GM11168 (cell line): ENCODE measurements around the gene BLM.
"Not testable (repeated sequence)": the region's sequence is repeated elsewhere in the genome, so short reads cannot be mapped to it uniquely, and the experiment has no call there.

Source experiments
- in situ Hi-C: fragments of 300-500 bp; cut with MboI; formaldehyde crosslinking; loops from one replicate; pipeline ENCODE4 v1.12.0; 2022; ENCODE audit warnings: low sequenced_read_pairs; ENCODE audit not compliant: unreplicated experiment

The BLM gene

DNA sequence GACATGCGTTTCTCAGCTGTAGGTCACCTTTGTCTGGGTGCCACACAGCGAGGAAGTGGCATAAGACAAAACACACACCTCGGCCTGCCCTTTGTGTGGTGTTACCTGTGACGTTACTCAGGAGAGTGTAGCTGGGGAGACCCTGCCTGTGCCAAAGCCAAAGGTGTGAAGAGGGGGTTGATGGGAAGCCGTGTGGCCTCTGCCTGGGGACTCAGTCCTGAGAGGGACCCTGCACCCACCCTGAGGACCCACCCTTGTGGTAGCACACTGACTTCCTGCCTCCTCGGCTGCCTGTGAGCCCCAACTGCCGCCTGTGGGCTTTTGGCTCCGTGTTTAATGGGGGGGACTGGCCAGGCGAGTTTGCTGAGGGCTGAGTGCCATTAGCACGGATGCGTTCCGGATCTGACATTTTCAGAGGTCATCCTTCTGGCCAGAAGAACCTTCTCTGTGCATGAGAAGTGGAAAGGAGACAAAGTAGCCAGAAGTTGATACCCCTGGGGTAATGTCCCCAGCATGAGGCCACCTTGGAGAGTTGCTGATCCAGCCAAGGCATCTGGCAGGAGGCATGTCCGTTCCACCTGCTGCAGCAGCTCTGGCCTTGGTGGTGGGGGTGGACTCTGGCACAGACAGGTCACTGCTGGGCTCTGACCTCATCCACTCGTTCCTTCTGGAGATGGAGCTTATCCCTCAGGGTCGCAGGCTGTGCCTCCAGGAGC lies 99.4 kb downstream of the BLM start:
- in situ Hi-C loops: no loop called here

DNA sequence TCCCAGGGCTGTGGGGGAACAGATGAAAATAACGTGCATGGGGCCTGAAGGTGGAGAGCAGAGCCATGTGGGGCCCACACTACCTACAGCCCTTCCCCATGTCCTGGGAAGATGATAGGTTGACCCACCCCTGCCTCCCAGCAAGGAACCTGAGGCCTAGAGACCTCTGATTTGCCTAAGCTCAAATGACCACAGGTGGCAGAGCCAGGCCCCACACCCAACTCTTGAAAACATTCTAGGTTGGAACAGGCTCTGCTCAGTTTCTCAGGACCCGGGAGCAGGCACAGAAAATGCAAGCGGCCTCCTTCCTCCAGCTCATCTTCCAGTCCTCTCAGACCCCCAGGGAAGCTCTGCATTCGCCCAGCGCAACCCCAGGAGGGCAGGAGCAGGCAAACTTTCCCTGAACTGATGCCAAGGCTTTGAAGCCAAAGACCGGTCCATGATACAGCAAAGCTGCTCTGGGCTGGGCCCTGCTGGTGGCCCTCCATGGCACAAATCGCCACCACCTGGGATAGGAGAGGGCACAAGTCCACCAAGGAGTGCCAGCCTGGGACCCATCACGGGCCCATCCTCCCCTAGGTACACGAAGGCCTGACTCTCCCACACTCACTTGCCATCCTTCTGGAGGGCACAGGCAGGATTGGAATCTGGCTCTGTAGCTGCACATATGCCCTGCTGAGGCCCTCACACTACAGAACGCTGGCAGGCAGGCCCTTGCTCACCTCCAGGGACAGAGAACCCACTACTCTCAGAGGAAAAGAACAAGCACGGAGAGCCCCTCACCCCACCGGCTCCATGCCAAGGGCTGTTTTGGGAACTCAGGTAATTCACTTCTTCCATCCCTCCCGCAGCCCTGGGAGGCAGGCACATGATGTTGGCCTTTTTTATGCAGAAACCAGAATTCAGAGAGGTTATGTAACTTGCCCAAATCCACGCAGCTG lies 100.2 kb downstream of the BLM start:
- in situ Hi-C loops: no loop called here

DNA sequence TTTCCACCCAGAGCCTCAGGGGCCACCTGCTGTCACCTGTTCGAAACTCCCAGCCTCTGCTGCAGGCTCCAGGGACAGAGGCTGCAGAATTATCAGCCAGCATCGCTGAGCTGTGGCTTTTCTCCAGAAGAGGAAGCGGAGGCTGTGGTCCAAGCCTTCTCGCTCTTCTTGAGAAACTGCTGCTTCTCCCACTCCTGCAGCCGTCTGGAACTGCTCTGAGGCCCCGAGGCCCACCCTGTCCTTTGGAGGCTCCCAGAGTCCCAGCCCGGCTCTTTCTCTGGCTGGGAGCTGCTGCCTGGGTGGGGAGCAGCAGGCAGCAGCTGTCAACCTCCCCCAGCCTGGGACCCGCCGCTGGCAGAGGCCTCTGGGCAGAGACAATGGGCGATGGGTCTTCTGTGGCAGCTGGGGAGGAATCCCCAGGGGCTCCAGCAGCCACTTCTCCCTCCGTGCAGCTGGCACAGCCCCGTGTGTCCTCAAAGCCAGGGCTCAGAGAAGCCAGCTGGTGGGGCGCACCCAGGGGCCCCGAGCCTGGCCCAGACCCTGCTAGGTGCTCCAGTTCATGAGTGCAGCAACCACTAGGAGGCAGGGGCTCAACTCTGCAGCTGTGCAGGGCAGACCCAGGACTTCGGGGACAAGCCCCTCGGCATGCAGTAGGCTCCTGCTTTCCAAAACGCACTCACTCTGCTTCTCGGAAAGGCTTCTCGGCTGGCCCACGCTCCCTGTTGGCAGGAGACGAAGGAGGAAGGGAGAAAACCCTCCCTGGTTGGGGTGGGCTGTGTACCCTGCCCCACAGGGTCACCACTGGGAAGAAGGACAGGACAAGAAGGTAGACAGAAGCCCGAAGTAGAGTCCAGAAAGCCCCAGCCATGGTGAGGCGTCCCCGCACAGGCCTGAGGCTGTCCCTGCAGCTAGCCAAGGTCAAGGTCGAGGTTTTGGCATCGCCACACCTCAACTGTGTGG lies 101.4 kb downstream of the BLM start:
- in situ Hi-C loops: no loop called here

DNA sequence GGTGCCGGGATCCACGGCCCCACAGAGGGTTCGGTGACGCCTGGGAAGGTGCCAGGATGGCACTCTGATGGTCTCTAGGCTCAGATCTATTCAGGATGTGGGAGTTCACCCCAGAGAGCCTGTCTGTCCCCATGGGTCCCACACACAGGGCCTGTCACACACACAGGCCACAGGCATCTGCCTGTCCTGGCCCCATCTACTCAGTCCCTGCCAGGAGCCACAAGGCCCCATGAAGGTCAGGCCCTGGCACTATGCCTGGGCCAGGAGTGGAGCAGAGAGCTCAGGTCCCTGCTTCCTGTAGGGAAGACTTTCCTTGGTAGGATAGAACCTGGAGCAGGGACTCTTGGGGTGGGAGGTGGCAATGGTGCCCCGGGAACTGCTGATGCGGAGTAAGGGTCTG lies 102.2 kb downstream of the BLM start:
- in situ Hi-C loops: no loop called here

DNA sequence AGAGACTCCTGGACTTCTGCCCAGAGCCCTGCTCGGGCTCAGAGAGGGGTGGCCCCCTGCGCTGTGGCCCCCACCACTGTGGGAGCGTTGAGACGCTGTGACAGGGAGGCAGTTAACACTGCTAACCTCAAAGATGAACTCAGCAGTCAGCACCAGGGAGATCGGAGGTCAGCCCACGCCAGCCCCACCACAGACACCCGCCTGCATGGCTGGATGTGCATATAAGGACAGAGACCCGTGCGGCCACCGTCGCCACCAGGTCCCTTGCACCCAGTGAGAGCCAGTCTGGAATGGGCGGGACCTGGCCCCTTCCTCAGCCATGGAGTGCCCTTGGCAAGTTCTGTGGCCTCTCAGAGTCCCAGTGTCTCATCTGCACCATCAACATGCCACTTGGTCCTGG lies 102.7 kb downstream of the BLM start:
- in situ Hi-C loops: no loop called here

DNA sequence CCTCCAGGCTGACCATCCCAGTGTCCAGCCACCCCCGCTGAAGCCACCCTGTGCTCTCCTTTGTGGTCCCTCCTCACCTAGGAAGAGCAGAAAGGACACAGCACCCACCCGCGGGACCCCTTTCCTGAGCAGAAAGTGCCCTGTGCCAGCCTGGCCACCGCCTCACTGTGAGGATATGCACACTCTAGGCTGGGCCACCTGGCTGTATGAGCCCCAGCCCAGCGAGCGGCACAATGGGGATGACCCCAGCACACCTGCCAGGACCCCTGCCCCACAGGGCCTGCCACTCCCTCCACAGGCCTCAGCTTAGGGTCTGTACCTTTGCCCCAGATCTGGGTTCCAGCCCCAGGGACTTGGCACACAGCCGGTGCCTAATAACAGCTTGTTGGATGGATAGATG lies 103.3 kb downstream of the BLM start:
- in situ Hi-C loops: no loop called here

DNA sequence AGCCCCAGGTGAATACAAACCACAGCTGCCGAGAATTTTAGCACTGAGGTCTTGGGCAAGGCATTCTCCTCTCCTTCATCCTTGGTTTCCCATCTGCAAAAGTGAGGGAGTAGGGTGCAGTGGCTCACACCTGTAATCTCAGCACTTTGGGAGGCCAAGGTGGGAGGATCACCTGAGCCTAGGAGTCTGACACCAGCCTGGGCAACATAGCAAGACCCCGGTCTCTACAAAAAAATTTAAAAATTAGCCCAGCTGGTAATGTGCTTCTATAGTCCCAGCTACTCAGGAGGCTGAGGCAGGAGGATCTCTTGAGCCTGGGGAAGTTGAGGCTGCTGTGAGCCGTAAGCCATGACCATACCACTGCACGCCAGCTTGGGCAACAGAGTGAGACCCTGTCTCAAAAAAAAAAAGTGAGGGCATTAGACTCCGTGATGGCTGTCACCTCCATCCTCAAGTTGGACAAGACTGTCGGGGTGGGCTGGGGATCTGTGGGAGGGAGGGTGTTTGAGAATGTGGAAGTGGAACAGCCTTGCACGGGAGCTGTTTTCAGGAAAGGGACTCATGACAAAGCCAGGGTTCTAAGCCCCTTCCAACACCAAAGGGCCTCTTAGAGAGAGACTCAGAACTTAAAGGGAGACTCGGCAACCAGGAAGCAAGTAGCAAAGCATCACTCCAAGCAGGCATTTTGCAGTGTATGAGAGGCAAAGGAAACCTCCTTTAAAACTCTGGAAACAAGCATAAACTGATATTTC lies 105.2 kb downstream of the BLM start:
- in situ Hi-C loops: no loop called here

DNA sequence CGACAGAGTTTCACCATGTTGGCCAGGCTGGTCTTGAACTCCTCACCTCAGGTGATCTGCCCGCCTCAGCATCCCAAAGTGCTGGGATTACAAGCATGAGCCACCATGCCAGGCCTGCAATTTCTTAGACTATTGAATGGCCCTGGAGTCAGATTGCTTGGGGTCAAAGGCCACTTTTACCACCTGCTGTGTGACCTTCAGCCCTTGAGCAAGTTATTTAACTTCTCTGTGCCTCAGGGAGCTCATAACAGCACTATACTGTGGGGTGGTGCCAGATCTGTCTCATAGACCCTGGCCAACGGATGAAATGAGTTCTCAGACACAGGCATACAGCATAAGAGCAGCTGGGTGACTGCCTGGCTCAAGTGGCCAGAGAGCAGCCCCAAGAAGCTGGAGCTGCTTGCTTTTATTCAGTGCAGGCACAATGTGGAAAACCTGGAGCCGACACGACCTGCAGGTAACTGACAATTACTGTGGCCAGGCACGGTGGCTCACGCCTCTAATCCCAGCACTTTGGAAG lies 106.4 kb downstream of the BLM start:
- in situ Hi-C loops: no loop called here

DNA sequence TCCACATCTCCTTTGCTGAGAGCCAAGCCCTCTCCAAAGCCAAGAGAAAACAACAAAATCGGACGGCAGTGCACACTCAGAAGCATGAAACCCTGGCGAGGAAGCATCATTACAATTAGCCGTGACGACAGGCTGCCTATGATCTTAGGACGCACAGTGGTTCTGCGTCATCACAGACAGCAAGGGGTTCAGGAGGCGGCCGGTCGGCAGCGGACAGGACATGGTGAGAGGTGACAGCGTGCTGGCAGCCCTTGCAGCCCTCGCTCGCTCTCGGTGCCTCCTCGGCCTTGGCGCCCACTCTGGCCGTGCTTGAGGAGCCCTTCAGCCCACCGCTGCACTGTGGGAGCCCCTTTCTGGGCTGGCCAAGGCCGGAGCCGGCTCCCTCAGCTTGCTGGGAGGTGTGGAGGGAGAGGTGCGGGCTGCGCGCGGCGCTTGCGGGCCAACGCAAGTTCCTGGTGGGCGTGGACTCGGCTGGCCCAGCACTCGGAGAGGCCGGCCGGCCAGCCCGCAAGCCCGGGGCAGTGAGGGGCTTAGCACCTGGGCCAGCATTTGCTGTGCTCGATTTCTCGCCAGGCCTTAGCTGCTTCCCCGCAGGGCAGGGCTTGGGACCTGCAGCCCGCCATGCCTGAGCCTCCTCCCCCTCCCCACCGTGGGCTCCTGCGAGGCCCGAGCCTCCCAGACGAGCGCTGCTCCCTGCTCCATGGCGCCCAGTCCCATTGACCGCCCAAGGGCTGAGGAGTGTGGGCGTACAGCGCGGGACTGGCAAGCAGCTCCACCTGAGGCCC lies 108.2 kb downstream of the BLM start:
- in situ Hi-C loops: not testable (repeated sequence)

DNA sequence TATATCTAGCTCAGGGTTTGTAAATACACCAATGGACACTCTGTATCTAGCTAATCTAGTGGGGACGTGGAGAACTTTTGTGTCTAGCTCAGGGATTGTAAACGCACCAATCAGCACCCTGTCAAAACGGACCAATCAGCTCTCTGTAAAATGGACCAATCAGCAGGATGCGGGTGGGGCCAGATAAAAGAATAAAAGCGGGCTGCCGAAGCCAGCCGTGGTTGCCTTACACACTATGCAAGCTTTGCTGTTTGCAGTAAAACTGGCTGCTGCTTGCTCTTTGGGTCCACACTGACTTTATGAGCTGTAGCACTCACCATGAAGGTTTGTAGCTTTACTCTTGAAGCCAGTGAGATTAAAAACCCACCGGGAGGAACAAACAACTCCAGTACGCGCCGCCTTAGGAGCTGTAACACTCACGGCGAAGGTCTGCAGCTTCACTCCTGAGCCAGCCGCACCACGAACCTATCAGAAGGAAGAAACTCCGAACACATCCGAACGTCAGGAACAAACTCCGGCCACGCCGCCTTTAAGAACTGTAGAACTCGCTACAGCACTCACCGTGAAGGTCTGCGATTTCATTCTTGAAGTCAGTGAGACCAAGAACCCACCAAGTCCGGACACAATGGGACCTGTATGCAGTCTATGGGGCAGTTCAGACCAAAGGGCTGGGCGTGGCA lies 109.2 kb downstream of the BLM start:
- in situ Hi-C loops: not testable (repeated sequence)

DNA sequence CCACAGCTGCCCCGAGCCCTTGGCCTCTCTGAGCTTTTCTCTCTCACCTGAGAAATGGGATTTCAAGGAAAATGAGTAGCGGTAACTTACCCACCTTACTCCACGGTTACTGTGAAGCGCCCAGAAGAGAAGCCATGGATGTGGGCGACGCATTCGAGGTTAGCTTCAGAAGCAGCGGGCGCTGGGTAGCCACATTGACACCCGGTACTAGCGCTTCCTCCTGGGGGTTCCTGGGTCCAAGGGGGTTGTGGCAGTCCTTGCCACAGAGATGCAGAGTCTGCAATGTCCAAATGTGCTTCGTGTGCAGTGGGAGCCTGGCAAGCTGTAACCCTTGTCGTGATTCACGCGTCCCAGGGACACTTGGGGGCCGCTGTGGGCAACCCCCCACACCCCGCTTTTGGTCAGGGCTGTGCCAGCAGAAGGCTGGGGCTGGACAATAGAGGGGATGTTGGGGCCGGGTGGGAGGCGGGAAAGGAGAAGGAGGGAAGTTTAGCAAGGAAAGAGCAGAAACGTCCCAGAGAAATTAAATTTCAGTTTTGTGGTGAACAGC lies 109.8 kb downstream of the BLM start:
- in situ Hi-C loops: no loop called here

DNA sequence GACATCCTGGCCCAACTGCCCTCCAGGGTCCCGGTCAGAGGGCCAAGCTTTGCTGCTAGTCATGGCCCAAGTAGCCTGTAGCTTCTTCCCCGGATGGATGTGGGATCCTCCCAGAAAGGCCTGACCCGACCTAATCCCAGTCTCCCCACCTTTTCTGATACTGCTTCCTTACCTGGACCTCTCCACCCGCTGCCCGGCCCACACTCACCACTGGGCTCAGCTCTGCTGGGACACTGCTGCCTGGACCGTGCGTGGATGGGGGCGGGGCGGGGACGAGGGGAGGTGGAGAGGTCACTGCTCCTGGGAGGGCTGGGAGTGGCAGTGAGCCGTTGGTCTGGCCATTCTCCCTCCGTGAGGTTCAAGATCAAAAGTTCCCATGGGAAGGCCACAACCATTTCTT lies 111.0 kb downstream of the BLM start:
- in situ Hi-C loops: no loop called here

DNA sequence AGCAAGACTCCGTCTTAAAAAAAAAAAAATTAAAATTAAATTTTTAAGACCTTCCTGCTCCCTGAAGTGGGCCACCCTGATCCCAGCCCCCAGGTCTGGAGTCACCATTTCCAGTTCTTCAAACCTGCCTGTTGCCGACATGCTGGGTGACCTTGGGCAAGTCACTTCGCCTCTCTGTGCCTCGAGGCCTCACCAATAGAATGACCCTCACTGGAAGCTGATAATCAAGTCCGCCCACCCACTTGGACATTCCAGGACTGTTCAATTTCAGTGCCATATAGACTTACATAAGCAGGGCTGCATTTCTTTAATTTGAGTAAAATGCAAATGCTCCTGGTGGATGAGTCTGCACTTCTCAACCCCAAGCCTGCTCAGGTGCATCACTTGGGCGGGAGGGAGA lies 112.0 kb downstream of the BLM start:
- in situ Hi-C loops: no loop called here

DNA sequence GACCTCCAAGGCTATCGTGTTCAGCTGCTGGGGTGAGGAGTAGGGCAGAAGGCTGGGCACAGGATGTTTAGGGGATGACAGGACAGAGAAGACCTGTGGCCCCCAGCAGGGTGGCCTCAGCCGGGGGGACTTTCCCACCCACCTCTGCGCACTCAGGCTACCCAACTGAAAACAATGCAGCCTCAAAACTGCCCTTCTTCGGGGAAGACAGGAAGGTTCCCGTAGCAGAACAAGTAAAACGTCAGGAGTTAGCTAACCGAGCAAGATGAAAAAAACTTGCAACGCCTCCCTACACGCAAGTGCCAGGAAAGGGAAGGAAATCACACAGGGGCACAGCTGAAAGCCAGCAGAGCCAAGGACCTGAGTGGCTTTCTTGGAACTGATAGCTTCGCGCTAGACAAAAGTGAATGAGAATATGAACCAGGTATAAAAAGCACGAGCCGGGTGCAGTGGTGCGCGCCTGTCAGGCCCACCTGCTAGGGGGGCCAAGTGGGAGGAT lies 112.8 kb downstream of the BLM start:
- in situ Hi-C loops: no loop called here

DNA sequence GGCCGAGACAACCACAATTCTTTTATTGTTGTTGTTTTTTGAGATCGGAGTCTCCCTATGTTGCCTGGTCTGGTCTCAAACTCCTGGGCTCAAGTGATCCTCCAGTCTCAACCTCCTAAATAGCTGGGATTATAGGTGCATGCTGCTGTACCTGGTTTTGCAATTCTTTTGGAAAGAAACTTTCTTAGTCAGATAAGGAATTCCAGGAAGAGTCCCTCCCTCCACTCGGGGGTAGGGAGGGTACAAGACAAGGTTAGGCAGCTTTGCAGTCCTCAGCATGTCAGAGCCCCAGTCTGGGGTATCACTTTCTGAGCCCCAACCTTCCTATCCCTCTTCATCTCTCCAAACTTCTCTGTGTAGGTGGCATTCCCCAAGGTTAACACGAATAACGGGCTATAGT lies 117.5 kb downstream of the BLM start:
- in situ Hi-C loops: no loop called here

DNA sequence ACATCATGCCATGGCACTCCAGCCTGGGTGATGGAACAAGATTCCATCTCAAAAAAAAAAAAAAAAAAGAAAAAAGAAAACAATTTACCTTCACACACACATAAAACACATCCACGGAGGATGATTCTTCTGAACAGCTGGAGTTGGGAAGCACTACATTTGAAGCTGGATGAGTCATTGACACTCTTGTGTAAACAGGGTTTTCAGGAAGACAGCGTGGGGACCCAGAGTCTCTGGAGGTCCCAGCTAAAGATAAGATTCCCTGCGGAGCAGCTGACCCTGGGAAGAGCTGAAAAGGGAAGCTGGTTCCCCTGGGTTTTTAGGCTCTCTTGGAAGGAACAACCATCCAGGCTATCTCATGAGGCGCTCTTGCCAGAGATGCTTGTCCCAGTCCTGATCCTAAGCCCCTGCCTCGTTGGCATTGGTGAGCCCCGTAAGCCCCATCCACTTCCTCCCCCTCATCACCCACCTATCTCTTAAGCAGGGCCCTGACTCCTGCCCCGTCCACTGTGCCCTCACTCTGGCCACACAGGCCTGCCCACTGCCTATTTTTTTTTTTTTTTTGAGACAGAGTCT lies 119.2 kb downstream of the BLM start:
- in situ Hi-C loops: no loop called here

DNA sequence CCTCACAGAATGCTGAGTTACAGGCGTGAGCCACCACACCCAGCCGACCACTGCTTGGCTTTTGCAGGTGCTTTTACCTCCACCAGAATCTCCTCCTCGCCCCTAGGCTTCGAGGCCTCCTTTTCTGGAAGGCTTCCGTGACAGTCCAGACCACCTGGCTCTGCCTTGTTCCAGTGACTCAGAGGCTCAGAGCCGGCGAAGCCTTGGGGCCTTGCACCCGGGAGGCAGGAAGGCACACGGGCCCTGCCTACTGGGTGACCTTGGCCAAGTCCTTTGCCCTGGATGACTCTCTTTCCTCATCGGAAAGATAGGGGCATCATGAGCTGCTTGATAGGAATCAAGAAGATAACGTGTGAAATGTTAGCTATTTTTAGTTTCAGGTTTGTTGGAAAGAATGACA lies 119.9 kb downstream of the BLM start:
- in situ Hi-C loops: no loop called here
